GM12878 (cell line): Measurements from ENCODE around the gene SEPTIN5. TPM values are rescaled to one million over a fixed set of nuclear protein-coding genes. Genes with fewer than 3 reads are reported as not detected.

ENCODE experiments used
- ATAC-seq: fragments of 200-7000 bp; cut with Tn5 transposase; 3 replicates; pipeline ENCODE4 v1.9.1; 2020; ENCODE audit warnings: mild to moderate bottlenecking, moderate library complexity
- BruUV-seq: library from RNA; stranded (reverse); fragments of 400-500 nt; replicated peaks from 2 replicates; lab custom pipeline; 2021; lab: Mats Ljungman, UMichigan
- CTCF ChIA-PET: fragments of 300-600 bp; sonication (Branson Sonifier 250); formaldehyde crosslinking; extraction: SDS; loops from one replicate; lab custom pipeline; 2021; ENCODE audit warnings: inconsistent platforms; lab: Yijun Ruan, JAX
- POLR2A ChIA-PET: fragments of 350-600 bp; formaldehyde crosslinking; extraction: SDS; loops from one replicate; lab custom pipeline; 2021; ENCODE audit warnings: inconsistent platforms; lab: Charles Lee
- RAD21 ChIA-PET: fragments of 300-600 bp; sonication (Branson Sonifier 250); formaldehyde crosslinking; loops from one replicate; lab custom pipeline; 2023; ENCODE audit warnings: antibody characterized with exemption; ENCODE audit not compliant: unreplicated experiment; lab: Charles Lee
- SMC1A ChIA-PET: fragments of 300-600 bp; sonication (Branson Sonifier 250); formaldehyde crosslinking; loops from one replicate; lab custom pipeline; 2023; ENCODE audit not compliant: unreplicated experiment, uncharacterized antibody; lab: Charles Lee
- DNase-seq: peaks from one replicate; pipeline ENCODE4 v3.0.0-alpha.2; 2011; ENCODE audit warnings: low read depth, low spot score
- FAIRE-seq: peaks from 3 replicates; lab custom pipeline; 2011; peaks lifted over from hg19 to GRCh38; lab: Jason Lieb, UNC
- H2AFZ ChIP-seq: 2 replicates; pipeline ENCODE4 v1.6.0; 2011; ENCODE audit warnings: low read depth, low read length, control low read depth; ENCODE audit not compliant: control insufficient read depth
- H3K27ac ChIP-seq: 2 replicates; pipeline ENCODE4 v1.5.1; 2011; ENCODE audit warnings: control low read depth; ENCODE audit not compliant: control insufficient read depth, insufficient read depth
- H3K27me3 ChIP-seq, 2 experiments: replicated peaks in 1 of 2; 2 replicates each; pipeline versions ENCODE4 v1.6.0 to v1.6.1; 2011; ENCODE audit warnings: low read length in 1 of 2; ENCODE audit not compliant: control insufficient read depth in 2 of 2, insufficient read depth in 2 of 2
- H3K36me3 ChIP-seq, 2 experiments: 2 replicates each; pipeline ENCODE4 v1.5.1; 2011; ENCODE audit warnings: low read length in 1 of 2; ENCODE audit not compliant: control insufficient read depth in 2 of 2, insufficient read depth in 2 of 2
- H3K4me1 ChIP-seq: 2 replicates; pipeline ENCODE4 v1.6.1; 2011; ENCODE audit warnings: mild to moderate bottlenecking, low read length, moderate library complexity, mixed read lengths; ENCODE audit not compliant: control insufficient read depth, insufficient read depth
- H3K4me2 ChIP-seq: 2 replicates; pipeline ENCODE4 v1.6.0; 2011; ENCODE audit warnings: control low read depth; ENCODE audit not compliant: control insufficient read depth, insufficient read depth
- H3K4me3 ChIP-seq: fragments of 200-600 bp; sonication (generic); 2 replicates; pipeline ENCODE4 v1.5.1; 2016
- H3K79me2 ChIP-seq: 2 replicates; pipeline ENCODE4 v1.6.0; 2011; ENCODE audit warnings: low read length; ENCODE audit not compliant: control insufficient read depth, insufficient read depth
- H3K9ac ChIP-seq: 2 replicates; pipeline ENCODE4 v1.8.0; 2011; ENCODE audit warnings: low read length, control low read depth, mixed read lengths; ENCODE audit not compliant: control insufficient read depth, insufficient read depth
- H3K9me3 ChIP-seq: replicated peaks from 3 replicates; pipeline ENCODE4 v1.5.1; 2011; ENCODE audit warnings: mild to moderate bottlenecking, low read length; ENCODE audit not compliant: control insufficient read depth, insufficient read depth
- H4K20me1 ChIP-seq: 2 replicates; pipeline ENCODE4 v1.6.0; 2011; ENCODE audit not compliant: control insufficient read depth, insufficient read depth
- BCL11A ChIP-seq: IDR thresholded peaks from 2 replicates; pipeline ENCODE4 v1.6.1; 2011; ENCODE audit warnings: low read depth, low read length
- RAD51 ChIP-seq: fragments of 450-650 bp; IDR thresholded peaks from 2 replicates; pipeline ENCODE4 v1.6.1; 2016; ENCODE audit warnings: moderate library complexity, mild to moderate bottlenecking, inconsistent platforms
- RBBP5 ChIP-seq: fragments of 200-600 bp; sonication (generic); conservative IDR thresholded peaks from 2 replicates; pipeline ENCODE4 v1.6.1; 2016
- RUNX3 ChIP-seq: IDR thresholded peaks from 2 replicates; pipeline ENCODE4 v1.6.1; 2012; ENCODE audit warnings: low read length, inconsistent platforms
- STAT1 ChIP-seq: fragments of 450-650 bp; conservative IDR thresholded peaks from 2 replicates; pipeline ENCODE4 v1.6.1; 2014; ENCODE audit warnings: antibody characterized with exemption, mild to moderate bottlenecking
- SUZ12 ChIP-seq: fragments of 200-600 bp; sonication (generic); IDR thresholded peaks from one replicate; pipeline ENCODE4 v1.6.1; 2018; ENCODE audit warnings: antibody characterized with exemption, mild to moderate bottlenecking; ENCODE audit not compliant: unreplicated experiment
- WGBS: methylation state at CpG from one replicate; pipeline ENCODE4 v1.1.6; 2016; ENCODE audit warnings: low lambda C conversion rate; ENCODE audit not compliant: insufficient replicate concordance, insufficient coverage; ENCODE audit errors: missing lambda C conversion rate; 5-methylcytosine and 5-hydroxymethylcytosine counted together
- in situ Hi-C: fragments of 300-500 bp; cut with MboI; formaldehyde crosslinking; loops from 9 replicates; pipeline ENCODE4 v1.14.3; 2018; ENCODE audit warnings: mixed read lengths
- intact Hi-C: fragments of 100-400 bp; cut with micrococcal nuclease; formaldehyde crosslinking; loops from one replicate; pipeline ENCODE4 v1.14.2; 2022; ENCODE audit not compliant: unreplicated experiment
- polyA plus RNA-seq, 11 experiments: library from polyadenylated mRNA; depleted of rRNA in 4 of 11; unstranded in 6 of 11; stranded (reverse) in 5 of 11; fragments of >200 nt; fragmentation: Nextera tagmentation in 4 of 11; fragmentation: Illumina TruSeq in 1 of 11; extraction: Ambion mirVana in 4 of 11; extraction: Trizol in 1 of 11; gene quantifications; 1 replicate in 1 of 11; 2 replicates in 10 of 11; pipeline versions ENCODE4 v1.2.1 to v1.2.3, GENCODE V29; 2011 to 2016; ENCODE audit warnings: inconsistent platforms in 2 of 11, missing spikeins in 2 of 11, low read depth in 1 of 11
- total RNA-seq, 4 experiments: library from RNA; depleted of rRNA in 3 of 4; stranded (reverse); fragments of >200 nt in 3 of 4; fragmentation: Illumina TruSeq in 1 of 4; extraction: Trizol in 1 of 4; gene quantifications; 2 replicates each; pipeline versions ENCODE4 v1.2.1 to v1.2.3, GENCODE V29; 2013 to 2021
- TF ChIP-seq, protein P1 (sequence below): IDR thresholded peaks from 2 replicates; pipeline ENCODE4 v1.6.1; 2012; ENCODE audit warnings: mild to moderate bottlenecking, low read depth, low read length
- TF ChIP-seq, protein P2 (sequence below): fragments of 450-650 bp; IDR thresholded peaks from 2 replicates; pipeline ENCODE4 v1.6.1; 2014; ENCODE audit warnings: mild to moderate bottlenecking

SEPTIN5 gene
- total and polyA plus RNA-seq, 10 of the 15 experiments (the other 5 are each of a cell fraction or from before 2014, with no cell fraction given) = 0.13 to 1.1 (median 0.34) TPM; not detected in 5

DNA sequence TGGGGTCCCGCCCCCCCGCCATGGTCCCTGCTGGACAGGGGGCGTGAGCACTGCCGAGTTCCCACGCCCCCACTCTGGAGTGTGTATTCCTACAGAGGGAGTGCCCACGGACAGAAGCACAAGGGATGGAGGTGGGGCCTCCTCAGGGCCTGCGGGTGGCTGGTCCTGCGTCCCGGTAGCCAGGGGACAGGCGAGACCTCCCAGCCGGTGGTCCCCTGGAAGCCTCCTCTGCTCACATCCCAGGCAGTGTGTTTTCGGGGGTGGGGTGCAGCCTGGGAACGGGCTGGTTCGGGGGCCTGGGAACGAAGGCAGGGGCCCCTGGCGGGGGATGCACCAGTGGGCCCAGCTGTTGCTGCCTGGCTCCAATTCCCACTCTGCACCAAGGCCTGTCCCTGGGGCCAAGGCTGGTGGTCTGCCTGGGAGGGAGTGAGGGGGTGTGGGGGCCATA is 25.2 kb downstream of the SEPTIN5 start (continued):
- TF ChIP-seq, protein P1, sequence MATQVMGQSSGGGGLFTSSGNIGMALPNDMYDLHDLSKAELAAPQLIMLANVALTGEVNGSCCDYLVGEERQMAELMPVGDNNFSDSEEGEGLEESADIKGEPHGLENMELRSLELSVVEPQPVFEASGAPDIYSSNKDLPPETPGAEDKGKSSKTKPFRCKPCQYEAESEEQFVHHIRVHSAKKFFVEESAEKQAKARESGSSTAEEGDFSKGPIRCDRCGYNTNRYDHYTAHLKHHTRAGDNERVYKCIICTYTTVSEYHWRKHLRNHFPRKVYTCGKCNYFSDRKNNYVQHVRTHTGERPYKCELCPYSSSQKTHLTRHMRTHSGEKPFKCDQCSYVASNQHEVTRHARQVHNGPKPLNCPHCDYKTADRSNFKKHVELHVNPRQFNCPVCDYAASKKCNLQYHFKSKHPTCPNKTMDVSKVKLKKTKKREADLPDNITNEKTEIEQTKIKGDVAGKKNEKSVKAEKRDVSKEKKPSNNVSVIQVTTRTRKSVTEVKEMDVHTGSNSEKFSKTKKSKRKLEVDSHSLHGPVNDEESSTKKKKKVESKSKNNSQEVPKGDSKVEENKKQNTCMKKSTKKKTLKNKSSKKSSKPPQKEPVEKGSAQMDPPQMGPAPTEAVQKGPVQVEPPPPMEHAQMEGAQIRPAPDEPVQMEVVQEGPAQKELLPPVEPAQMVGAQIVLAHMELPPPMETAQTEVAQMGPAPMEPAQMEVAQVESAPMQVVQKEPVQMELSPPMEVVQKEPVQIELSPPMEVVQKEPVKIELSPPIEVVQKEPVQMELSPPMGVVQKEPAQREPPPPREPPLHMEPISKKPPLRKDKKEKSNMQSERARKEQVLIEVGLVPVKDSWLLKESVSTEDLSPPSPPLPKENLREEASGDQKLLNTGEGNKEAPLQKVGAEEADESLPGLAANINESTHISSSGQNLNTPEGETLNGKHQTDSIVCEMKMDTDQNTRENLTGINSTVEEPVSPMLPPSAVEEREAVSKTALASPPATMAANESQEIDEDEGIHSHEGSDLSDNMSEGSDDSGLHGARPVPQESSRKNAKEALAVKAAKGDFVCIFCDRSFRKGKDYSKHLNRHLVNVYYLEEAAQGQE = no peak
- TF ChIP-seq BCL11A (no peak), RUNX3 (no peak)

DNA sequence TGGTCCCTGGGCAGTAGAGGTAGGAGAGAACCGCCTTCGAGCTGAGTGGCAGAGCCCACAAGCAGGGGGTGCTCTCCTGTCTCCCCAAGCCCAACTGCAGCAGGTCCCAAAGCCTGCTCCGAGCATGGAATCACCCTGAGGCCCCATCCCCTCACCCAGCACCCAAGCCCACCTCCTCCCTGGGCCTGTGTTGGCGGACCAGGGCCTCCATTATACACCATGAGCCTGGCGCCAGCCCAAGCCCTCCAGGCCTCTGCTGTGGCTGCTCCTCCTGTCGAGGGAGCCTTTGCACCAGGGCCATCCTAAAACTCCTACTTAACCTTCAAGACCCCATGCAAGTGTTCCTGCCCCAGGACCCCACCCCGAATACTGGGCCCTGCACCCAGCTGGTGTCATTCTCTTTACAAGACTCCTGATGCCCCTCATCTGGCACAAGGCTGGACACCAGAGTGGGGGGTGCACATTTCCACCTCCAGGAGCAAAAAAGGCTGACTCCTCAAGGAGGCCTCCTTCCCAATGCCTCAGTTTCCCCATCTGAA is 25.7 kb downstream of the SEPTIN5 start:
- no peak overlapping the region for H3K4me2 ChIP-seq
- SMC1A ChIA-PET = no interaction called here
- RAD21 ChIA-PET = no interaction called here
- H3K4me1 ChIP-seq = no peaks in the 10 kb centered on the region
- intact Hi-C loops = no loop called here
- H3K36me3 ChIP-seq = no peaks in the 10 kb centered on the region
- TF ChIP-seq, protein P2, sequence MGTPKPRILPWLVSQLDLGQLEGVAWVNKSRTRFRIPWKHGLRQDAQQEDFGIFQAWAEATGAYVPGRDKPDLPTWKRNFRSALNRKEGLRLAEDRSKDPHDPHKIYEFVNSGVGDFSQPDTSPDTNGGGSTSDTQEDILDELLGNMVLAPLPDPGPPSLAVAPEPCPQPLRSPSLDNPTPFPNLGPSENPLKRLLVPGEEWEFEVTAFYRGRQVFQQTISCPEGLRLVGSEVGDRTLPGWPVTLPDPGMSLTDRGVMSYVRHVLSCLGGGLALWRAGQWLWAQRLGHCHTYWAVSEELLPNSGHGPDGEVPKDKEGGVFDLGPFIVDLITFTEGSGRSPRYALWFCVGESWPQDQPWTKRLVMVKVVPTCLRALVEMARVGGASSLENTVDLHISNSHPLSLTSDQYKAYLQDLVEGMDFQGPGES = no peak
- TF ChIP-seq SUZ12 (no peak), STAT1 (no peak), RAD51 (no peak), RBBP5 (no peak)
- TF ChIP-seq, all 136 proteins: peak for 0
- in situ Hi-C loops = no loop called here
- DNase-seq (no peak), FAIRE-seq (no peak), ATAC-seq (no peak)
- ChIA-PET CTCF (interaction anchor here (1.3 to 1.4 kb wide), 2 partner anchors 9 to 11 kb away, joined by 3 read pairs; no protein-coding TSS in a partner anchor), POLR2A (no interaction called here)
- no peaks in the 10 kb centered on the region for H3K9me3 ChIP-seq
- H2AFZ ChIP-seq = no peak overlapping the region
- 29% methylated on average over 6 of the region's 7 CpGs for WGBS
- H3K79me2 ChIP-seq = no peaks in the 10 kb centered on the region
- no peak overlapping the region for H3K27ac ChIP-seq
- no peak overlapping the region for H3K4me3 ChIP-seq
- no TSS peak for BruUV-seq
- H4K20me1 ChIP-seq = no peaks in the 10 kb centered on the region
- H3K27me3 ChIP-seq = no peaks in the 10 kb centered on the region
- no peak overlapping the region for H3K9ac ChIP-seq
